Stimulated activated CD4-positive, alpha-beta T cell treated with anti-CD3 and anti-CD28 coated beads, Interleukin-2, amount 100 ng/mL, for 4 hours (primary cell): ENCODE measurements around the gene CASKIN1.

Experiments
- DNase-seq: peaks from one replicate; pipeline ENCODE4 v3.0.0-alpha.2; 2020; ENCODE audit warnings: low read depth

CASKIN1 gene

GRCh38 chr16:2176047-2176446, 20.4 kb downstream of the CASKIN1 start:
- no peak for DNase-seq

- DNase-seq, result no peak
These were observed 21.0 kb downstream of the CASKIN1 start for GRCh38 chr16:2175454-2175853.

- no peak for DNase-seq
These were observed 21.8 kb downstream of the CASKIN1 start for GRCh38 chr16:2174396-2175131.

GRCh38 chr16:2173916-2174315, 22.5 kb downstream of the CASKIN1 start:
- DNase-seq, result no peak

GRCh38 chr16:2173366-2173765, 23.0 kb downstream of the CASKIN1 start:
- no peak for DNase-seq

- no peak for DNase-seq
These were observed 23.6 kb downstream of the CASKIN1 start for GRCh38 chr16:2172688-2173335.

- no peak for DNase-seq
These were observed 24.7 kb downstream of the CASKIN1 start for GRCh38 chr16:2171601-2172178.

GRCh38 chr16:2170587-2171435, 25.6 kb downstream of the CASKIN1 start:
- no peak for DNase-seq

- no peak for DNase-seq
These were observed 26.3 kb downstream of the CASKIN1 start for GRCh38 chr16:2170080-2170479.

GRCh38 chr16:2167068-2167638, 29.3 kb downstream of the CASKIN1 start:
- DNase-seq, result no peak

GRCh38 chr16:2166263-2167067, 29.9 kb downstream of the CASKIN1 start:
- no peak for DNase-seq

GRCh38 chr16:2165861-2166260, 30.5 kb downstream of the CASKIN1 start:
- no peak for DNase-seq

GRCh38 chr16:2163211-2163881, 33.1 kb downstream of the CASKIN1 start:
- DNase-seq, result no peak

GRCh38 chr16:2162676-2163118, 33.7 kb downstream of the CASKIN1 start:
- DNase-seq, result no peak

- DNase-seq, result no peak
These were observed 34.5 kb downstream of the CASKIN1 start for GRCh38 chr16:2161911-2162310.

GRCh38 chr16:2160915-2161551, 35.4 kb downstream of the CASKIN1 start:
- no peak for DNase-seq

GRCh38 chr16:2159175-2159838, 37.1 kb downstream of the CASKIN1 start:
- no peak for DNase-seq

- DNase-seq, result no peak
These were observed 38.2 kb downstream of the CASKIN1 start for GRCh38 chr16:2158262-2158638.

GRCh38 chr16:2157480-2158261, 38.7 kb downstream of the CASKIN1 start:
- no peak for DNase-seq
